ENCODE results near the gene CALHM6. TPM values are rescaled to one million over a fixed set of nuclear protein-coding genes. Genes with fewer than 3 reads are reported as not detected.
"Not testable (repeated sequence)": the region's sequence is repeated elsewhere in the genome, so short reads cannot be mapped to it uniquely, and the experiment has no call there.

CALHM6 gene
- total RNA-seq, 1 donor from 2014 or later: not detected

DNA sequence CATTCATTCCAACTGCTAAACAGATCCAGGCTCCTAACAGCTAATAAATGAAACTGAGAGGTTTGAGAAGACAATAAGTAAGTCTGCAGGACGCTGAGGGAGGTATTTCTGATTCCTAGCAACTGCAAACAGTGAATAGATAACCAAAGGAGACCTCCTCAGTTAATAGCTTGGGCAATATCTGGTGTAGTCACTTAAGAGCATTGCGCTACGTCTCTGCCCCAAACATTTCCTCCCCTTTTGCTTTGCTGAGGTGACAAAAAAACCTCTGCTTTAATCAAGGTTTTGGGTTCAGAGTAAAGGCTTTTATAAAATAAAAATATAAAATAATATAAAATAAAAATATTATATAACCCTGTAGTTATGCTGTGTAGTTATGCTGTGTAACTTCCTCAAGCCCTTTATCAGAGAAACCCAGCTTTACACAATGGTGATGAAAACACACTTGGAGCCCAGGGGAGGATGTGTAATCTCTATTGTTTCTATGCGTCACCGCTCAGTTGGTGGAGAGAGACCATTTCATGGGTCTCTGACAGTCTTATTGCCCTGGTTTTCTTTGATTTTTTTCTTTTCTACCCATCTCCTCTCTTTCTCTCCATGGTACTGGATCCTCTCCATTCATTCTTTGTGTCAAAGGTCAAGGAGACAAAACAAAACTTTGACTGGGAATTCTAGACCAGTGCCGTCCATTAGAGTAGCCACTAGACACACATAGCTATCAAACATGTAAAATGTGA is 31.3 kb downstream of the CALHM6 start:
- Histone ChIP-seq H3K9me3 (ENCODE audit: low read depth) (no peaks in the 10 kb centered on the region), H3K27ac (no peak overlapping the region), H2AFZ (replicated peaks) (no peak overlapping the region), H3K9ac (no peak overlapping the region), H4K20me1 (ENCODE audit: low read depth) (no peaks in the 10 kb centered on the region), H3K4me1 (peaks cover 18% of the 10 kb centered on the region), H3K4me3 (no peak overlapping the region), H3F3A (ENCODE audit: low read depth) (peaks cover 14% of the 10 kb centered on the region), H3K79me2 (ENCODE audit: low read depth) (no peaks in the 10 kb centered on the region), H3K27me3 (no peaks in the 10 kb centered on the region), H3K36me3 (no peaks in the 10 kb centered on the region), H3K4me2 (peak overlapping the region; percentile 31)
- DNase-seq (ENCODE audit: low spot score): peak; percentile 60
- Mint-ChIP-seq H3K4me3 (peak overlapping the region; percentile 18), H3K36me3 (peaks cover 7% of the 10 kb centered on the region), H3K27ac (peak overlapping the region; percentile 98), H3K27me3 (ENCODE audit: insufficient read depth, low read depth) (peaks cover 8% of the 10 kb centered on the region), H3K4me1 (peaks cover 31% of the 10 kb centered on the region), H3K9me3 (peaks cover 22% of the 10 kb centered on the region)
- TF ChIP-seq, protein P1, sequence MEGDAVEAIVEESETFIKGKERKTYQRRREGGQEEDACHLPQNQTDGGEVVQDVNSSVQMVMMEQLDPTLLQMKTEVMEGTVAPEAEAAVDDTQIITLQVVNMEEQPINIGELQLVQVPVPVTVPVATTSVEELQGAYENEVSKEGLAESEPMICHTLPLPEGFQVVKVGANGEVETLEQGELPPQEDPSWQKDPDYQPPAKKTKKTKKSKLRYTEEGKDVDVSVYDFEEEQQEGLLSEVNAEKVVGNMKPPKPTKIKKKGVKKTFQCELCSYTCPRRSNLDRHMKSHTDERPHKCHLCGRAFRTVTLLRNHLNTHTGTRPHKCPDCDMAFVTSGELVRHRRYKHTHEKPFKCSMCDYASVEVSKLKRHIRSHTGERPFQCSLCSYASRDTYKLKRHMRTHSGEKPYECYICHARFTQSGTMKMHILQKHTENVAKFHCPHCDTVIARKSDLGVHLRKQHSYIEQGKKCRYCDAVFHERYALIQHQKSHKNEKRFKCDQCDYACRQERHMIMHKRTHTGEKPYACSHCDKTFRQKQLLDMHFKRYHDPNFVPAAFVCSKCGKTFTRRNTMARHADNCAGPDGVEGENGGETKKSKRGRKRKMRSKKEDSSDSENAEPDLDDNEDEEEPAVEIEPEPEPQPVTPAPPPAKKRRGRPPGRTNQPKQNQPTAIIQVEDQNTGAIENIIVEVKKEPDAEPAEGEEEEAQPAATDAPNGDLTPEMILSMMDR (IDR thresholded peaks at IDR 0.05): no peak
- TF ChIP-seq EZH2 (IDR thresholded peaks at IDR 0.05): no peak
- TF ChIP-seq EZH2phosphoT487 (IDR thresholded peaks at IDR 0.05): no peak

DNA sequence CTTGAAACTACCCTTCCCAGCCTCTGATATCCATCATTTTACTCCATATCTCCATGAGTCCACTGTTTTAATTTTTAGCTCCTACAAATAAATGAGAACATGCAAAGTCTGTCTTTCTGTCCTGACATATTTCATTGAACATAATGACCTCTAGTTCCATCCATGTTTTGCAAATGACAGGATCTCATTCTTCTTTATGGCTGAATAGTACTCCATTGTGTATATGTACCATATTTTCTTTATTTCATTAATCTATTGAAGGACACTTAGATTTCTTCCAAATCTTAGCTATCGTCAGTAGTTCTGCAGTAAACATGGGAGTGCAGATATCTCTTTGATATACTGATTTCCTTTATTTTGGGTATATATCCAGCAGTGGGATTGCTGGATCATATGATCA is 34.0 kb downstream of the CALHM6 start:
- not testable (repeated sequence) for H3K9me3 ChIP-seq (ENCODE audit: low read depth); H3K36me3 ChIP-seq; H3K27me3 Mint-ChIP-seq (ENCODE audit: insufficient read depth, low read depth); H3K9ac ChIP-seq; H3K4me3 ChIP-seq; H3K27me3 ChIP-seq; H3K27ac ChIP-seq; H3K9me3 Mint-ChIP-seq; DNase-seq (ENCODE audit: low spot score); H2AFZ ChIP-seq (replicated peaks); H3K27ac Mint-ChIP-seq; H3K79me2 ChIP-seq (ENCODE audit: low read depth); H3K4me2 ChIP-seq; H3K36me3 Mint-ChIP-seq; H4K20me1 ChIP-seq (ENCODE audit: low read depth)
- Mint-ChIP-seq H3K4me3 (peak overlapping the region; percentile 18), H3K4me1 (peaks cover 34% of the 10 kb centered on the region)
- H3K4me1 ChIP-seq: peaks cover 18% of the 10 kb centered on the region
- H3F3A ChIP-seq (ENCODE audit: low read depth): peaks cover 14% of the 10 kb centered on the region

DNA sequence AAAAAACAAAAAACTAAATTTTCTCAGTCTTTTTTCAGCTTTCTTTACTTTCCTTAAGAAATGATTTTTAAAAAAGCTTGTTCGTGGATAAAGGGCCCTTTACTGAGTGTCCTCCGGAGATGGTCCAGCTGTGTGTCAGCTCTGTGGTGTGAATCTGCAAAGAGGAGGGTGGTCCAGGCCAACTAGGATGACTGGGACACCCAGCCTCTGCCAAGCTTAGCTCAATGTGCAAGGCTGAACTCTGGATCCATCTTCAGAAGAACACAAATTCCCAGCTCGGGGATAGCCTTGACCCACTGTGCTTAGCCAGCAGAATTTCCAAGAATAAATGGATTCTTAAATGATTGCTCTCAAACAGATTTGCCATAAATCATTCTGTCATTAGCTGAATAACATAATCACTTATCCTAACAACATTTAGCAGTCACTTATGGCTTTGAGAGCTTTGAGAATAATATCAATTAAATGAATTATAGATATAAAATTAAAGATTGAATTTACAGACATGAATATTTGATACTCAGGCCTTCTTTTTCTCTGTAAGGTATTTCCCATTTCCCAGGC is 36.0 kb downstream of the CALHM6 start:
- Histone ChIP-seq H3K9me3 (ENCODE audit: low read depth) (no peaks in the 10 kb centered on the region), H3K9ac (no peak overlapping the region), H3F3A (ENCODE audit: low read depth) (peaks cover 9% of the 10 kb centered on the region), H3K36me3 (no peaks in the 10 kb centered on the region), H3K4me2 (no peak overlapping the region), H4K20me1 (ENCODE audit: low read depth) (no peaks in the 10 kb centered on the region), H3K27me3 (no peaks in the 10 kb centered on the region), H3K4me1 (peaks cover 10% of the 10 kb centered on the region), H3K79me2 (ENCODE audit: low read depth) (no peaks in the 10 kb centered on the region), H3K4me3 (no peak overlapping the region), H3K27ac (no peak overlapping the region), H2AFZ (replicated peaks) (no peak overlapping the region)
- peaks cover 6% of the 10 kb centered on the region for H3K9me3 Mint-ChIP-seq
- TF ChIP-seq EZH2phosphoT487 (IDR thresholded peaks at IDR 0.05): no peak
- TF ChIP-seq, protein P1 (IDR thresholded peaks at IDR 0.05): no peak
- no peak for TF ChIP-seq EZH2 (IDR thresholded peaks at IDR 0.05)
- H3K27me3 Mint-ChIP-seq (ENCODE audit: insufficient read depth, low read depth): peaks cover 5% of the 10 kb centered on the region
- DNase-seq (ENCODE audit: low spot score): no peak
- H3K4me3 Mint-ChIP-seq: no peak overlapping the region
- H3K27ac Mint-ChIP-seq: peak overlapping the region; percentile 15
- H3K4me1 Mint-ChIP-seq: peaks cover 29% of the 10 kb centered on the region
- no peaks in the 10 kb centered on the region for H3K36me3 Mint-ChIP-seq

- Histone ChIP-seq H3K4me1 (no peaks in the 10 kb centered on the region), H3K4me2 (no peak overlapping the region), H3K9me3 (ENCODE audit: low read depth) (no peaks in the 10 kb centered on the region), H3K79me2 (ENCODE audit: low read depth) (no peaks in the 10 kb centered on the region), H3K27ac (no peak overlapping the region), H3F3A (ENCODE audit: low read depth) (no peaks in the 10 kb centered on the region), H3K4me3 (no peak overlapping the region), H3K27me3 (no peaks in the 10 kb centered on the region), H2AFZ (replicated peaks) (peak overlapping the region; percentile 68), H3K9ac (no peak overlapping the region), H3K36me3 (no peaks in the 10 kb centered on the region), H4K20me1 (ENCODE audit: low read depth) (no peaks in the 10 kb centered on the region)
- Mint-ChIP-seq H3K4me3 (no peak overlapping the region), H3K4me1 (peaks cover 21% of the 10 kb centered on the region), H3K36me3 (no peaks in the 10 kb centered on the region), H3K9me3 (peaks cover 36% of the 10 kb centered on the region), H3K27ac (peak overlapping the region; percentile 40), H3K27me3 (ENCODE audit: insufficient read depth, low read depth) (peaks cover 2% of the 10 kb centered on the region)
- DNase-seq (ENCODE audit: low spot score): no peak
- TF ChIP-seq EZH2phosphoT487 (IDR thresholded peaks at IDR 0.05): no peak
- no peak for TF ChIP-seq EZH2 (IDR thresholded peaks at IDR 0.05)
- TF ChIP-seq, protein P1 (IDR thresholded peaks at IDR 0.05): no peak
Measured at GRCh38 chr6:116500969-116501433, 39.8 kb downstream of the CALHM6 start.
